GM12874 (cell line): Measurements from ENCODE around the gene ZNF771.

Source experiments
- CTCF ChIP-seq: IDR thresholded peaks from 2 replicates; pipeline ENCODE4 v1.5.1; 2011; ENCODE audit warnings: low read depth, mild to moderate bottlenecking, control low read depth, low read length, moderate library complexity; ENCODE audit not compliant: insufficient read depth

Gene ZNF771

GRCh38 chr16:30430428-30430970, 23.1 kb downstream of the ZNF771 start:
- no peak for TF ChIP-seq CTCF

- no peak for TF ChIP-seq CTCF
Measured at GRCh38 chr16:30434852-30435251, 27.4 kb downstream of the ZNF771 start.

GRCh38 chr16:30437511-30438046, 30.2 kb downstream of the ZNF771 start:
- TF ChIP-seq CTCF, result no peak

- TF ChIP-seq CTCF, result no peak
Measured at GRCh38 chr16:30438835-30439234, 31.4 kb downstream of the ZNF771 start.

GRCh38 chr16:30439720-30440348, 32.4 kb downstream of the ZNF771 start:
- no peak for TF ChIP-seq CTCF

- TF ChIP-seq CTCF, result no peak
Measured at GRCh38 chr16:30443631-30444030, 36.2 kb downstream of the ZNF771 start.

GRCh38 chr16:30444231-30445148, 37.1 kb downstream of the ZNF771 start:
- no peak for TF ChIP-seq CTCF
